GM19351 (cell line): ENCODE measurements around the gene TRPM7.
"Not testable (repeated sequence)": the region's sequence is repeated elsewhere in the genome, so short reads cannot be mapped to it uniquely, and the experiment has no call there.

ENCODE experiments used
- ATAC-seq: cut with Tn5 transposase; IDR thresholded peaks from one replicate; pipeline ENCODE4 v1.9.1; 2021; ENCODE audit warnings: mild to moderate bottlenecking, moderate library complexity; ENCODE audit not compliant: unreplicated experiment

Gene TRPM7

DNA sequence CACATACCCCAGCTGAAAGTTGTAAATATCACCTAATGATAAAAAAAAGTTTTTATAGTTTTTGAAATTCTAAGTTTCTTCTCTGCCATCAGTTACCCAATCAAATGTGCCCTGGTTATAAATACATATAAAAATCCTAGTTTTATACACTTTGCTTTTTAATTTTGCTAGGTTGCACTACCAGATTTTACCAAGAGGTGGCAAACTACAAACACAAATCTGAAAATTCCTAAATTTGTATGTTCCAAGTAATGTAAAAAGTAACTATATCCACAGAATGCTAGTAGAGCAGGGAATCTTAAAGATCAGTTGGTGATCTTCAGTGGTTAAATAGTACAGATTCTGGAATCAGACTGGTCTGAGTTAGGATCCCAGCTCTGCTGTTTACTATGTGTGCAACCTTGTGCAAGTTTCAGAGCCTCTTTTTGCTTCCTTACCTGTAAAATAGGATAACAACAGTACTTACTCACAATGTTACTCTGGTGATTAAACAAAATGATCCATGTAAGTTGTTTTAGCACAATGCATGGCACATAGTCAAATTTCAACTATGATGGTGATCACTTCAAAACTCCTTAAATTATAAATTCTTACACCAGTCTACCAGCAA is 11.0 kb downstream of the TRPM7 start:
- no peak for ATAC-seq

- no peak for ATAC-seq
These were observed 16.5 kb downstream of the TRPM7 start for GRCh38 chr15:50670115-50670514.

DNA sequence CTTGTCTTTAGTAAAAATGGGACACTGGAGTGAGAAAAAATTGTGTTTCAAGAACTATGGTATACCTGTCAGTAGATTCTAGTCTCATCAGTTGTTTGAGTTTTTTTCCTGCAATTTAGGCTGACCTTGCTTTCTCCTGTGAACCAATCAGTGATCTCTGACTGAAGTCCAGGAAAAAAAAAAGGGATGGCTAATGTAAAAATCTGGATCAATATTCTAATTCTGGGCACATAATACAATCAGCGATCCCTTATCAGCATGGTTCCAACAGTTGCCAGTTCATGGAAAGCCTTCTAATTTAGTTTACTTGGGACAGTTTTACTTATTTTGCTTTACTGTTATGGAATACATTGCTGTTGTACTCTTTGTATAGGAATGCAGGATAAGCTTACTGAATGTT is 17.0 kb downstream of the TRPM7 start:
- no peak for ATAC-seq

GRCh38 chr15:50665938-50666337 is 20.7 kb downstream of the TRPM7 start:
- ATAC-seq, result no peak

DNA sequence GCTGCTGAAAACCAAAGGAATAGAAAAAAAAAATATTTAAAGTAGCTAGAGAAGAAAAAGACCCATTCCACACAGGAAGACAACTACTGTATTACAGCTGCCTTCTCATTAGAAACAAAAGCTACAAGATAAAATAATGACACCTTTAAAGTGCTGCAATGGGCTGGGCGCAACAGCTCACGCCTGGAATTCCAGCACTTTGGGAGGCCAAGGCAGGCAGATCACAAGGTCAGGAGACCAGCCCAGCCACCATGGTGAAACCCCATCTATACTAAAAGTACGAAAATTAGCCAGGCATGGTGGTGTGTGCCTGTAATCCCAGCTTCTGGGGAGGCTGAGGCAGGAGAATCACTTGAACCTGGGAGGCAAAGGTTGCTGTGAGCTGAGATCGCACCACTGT is 31.0 kb downstream of the TRPM7 start:
- ATAC-seq, result no peak

GRCh38 chr15:50653156-50653743 is 33.3 kb downstream of the TRPM7 start:
- no peak for ATAC-seq

DNA sequence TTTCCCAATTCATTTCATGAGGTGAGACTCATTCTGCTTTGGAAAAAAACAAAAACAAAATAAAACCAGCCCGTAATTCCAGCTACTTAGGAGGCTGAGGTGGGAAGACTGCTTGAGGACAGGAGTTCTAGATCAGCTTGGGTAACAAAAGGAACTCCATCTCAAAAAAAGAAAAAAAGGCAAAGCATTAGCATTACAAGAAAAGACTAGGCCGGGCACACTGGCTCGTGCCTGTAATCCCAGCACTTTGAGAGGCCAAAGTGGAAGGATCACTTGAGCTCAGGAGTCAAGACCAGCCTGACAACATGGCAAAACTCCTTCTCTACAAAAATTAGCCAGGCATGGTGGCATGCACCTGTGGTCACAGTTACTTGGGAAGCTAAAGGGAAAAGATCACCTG is 33.9 kb downstream of the TRPM7 start:
- ATAC-seq, result no peak

- no peak for ATAC-seq
These were observed 45.3 kb downstream of the TRPM7 start for GRCh38 chr15:50641318-50641717.

GRCh38 chr15:50636146-50636545 is 50.5 kb downstream of the TRPM7 start:
- ATAC-seq, result no peak

- no peak for ATAC-seq
These were observed 52.9 kb downstream of the TRPM7 start for GRCh38 chr15:50633653-50634052.

GRCh38 chr15:50628421-50628820 is 58.2 kb downstream of the TRPM7 start:
- ATAC-seq, result no peak

DNA sequence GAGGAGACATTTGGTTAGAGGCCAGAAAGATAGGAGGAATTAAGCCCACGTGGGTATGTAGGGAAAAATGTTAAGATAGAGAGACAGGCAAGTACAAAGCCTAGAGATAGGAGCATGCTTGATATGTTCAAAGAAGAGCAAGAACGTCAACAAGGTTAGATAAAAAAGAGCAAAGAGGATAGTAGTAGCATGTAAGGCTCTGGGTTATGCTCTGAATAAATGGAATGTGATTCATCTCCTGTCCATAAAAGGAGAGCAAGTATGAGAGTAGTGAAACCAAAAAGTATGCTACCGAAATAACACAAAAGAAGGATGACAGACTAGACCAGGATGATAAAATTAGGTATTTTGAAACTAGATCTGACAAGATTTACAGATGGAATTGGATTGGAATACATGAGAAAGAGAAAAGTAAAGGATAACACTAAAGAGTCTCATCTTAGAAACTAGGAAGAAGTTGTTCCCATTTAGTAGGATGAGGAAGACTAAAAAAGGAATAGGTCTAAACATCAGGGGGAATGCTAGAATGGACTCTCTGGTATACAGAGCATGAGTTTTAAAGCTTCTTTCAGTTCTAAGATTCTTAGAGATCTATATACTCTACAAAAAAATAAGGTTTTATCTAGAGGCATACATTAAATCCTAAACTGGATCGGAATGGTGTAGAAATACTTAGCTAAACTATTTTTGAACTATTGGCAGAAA is 59.1 kb downstream of the TRPM7 start:
- ATAC-seq, result no peak

DNA sequence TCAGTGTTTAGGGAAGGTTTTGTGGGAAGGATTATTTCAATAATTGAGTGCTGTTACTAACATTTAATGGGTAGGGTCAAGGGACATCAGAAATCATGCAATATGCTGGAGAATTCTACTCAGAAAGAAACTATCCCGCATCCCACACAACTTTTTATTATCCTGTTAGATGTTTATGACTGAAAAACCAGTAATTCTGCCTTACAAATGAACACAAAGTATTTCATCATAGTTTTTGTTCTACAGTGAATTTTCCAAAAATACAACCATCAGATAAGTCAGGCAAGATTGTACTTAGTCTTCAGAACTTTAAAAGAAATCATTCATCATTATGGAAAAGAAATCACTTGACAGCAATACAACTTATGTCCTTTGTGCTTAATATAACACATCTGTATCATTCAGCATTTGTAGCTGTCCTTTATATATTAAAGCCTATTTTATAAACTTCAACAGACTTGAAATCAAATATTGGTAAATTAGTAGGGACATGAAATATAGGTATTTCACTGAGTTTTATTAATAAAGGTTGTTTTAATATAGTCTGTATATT is 61.9 kb downstream of the TRPM7 start:
- no peak for ATAC-seq

DNA sequence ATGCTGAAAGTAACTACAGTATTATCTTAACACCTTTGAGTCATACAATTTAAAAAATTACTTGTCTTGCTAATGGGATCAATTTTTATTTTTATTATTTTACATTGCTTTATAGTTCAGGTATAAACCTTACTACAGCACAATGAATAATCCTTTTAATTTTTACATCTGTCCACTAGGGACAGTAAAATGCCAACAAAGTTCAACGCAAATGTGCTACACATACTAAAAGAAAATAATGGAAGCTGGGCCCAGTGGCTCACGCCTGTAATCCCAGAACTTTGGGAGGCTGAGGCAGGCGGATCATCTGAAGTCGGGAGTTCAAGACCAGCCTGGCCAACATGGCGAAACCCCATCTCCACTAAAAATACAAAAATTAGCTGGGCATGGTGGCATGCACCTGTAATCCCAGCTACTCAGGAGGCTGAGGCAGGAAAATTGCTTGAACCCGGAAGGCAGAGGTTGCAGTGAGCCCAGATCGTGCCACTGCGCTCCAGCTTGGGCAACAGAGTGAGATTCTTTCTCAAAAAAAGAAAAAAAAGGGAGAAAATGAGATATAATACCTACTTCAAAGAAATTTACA is 64.1 kb downstream of the TRPM7 start:
- not testable (repeated sequence) for ATAC-seq

DNA sequence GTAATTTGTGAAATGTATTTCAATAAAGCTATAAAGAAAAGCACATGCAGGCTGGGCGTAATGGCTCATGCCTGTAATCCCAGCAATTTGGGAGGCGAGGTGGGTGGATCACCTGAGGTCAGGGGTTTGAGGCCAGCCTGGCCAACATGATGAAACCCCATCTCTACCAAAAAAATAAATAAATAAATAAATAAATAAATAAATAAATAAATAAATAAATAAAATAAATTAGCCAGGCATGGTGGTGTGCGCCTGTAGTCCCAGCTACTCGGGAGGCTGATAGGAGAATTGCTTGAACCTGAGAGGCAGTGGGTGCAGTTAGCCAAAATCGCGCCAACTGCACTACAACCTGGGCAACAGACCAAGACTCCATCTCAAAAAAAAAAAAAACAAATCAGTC is 69.6 kb downstream of the TRPM7 start:
- ATAC-seq, result not testable (repeated sequence)

DNA sequence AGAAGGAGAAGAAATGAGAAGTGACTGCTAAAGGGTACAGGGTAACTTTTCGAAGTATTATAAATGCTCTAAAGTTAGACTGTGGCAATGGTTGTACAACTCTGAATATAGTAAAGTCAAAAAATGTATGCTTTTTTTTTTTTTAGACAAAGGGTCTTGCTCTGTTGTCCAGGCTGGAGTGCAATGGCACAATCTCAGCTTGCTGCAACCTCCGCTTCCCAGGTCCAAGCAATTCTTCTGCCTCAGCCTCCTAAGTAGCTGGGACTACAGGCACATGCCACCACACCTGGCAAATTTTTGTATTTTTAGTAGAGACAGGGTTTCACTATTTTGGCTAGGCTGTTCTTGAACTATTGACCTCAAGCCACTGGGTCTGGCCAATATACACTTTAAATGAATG is 70.0 kb downstream of the TRPM7 start:
- not testable (repeated sequence) for ATAC-seq

- ATAC-seq, result no peak
These were observed 73.0 kb downstream of the TRPM7 start for GRCh38 chr15:50613600-50613999.

GRCh38 chr15:50607129-50607528 is 79.5 kb downstream of the TRPM7 start:
- ATAC-seq, result no peak

DNA sequence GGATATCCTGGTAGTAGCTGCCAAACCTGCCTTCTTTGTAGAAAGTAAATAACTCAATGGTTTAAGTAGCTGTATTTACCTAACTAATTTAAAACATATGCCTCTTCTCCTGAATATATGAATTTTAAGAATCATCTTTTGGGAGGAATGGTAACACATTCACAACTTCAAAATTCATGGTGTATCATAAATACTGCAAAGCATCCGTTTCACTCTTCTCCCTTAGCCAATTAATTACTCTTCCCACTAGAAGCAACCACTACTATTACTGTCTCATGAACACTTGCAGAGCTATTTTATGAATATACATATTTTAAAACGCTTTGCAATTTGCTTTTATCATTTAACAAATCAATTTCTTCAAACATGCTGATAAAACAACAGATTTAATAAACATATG is 81.1 kb downstream of the TRPM7 start:
- ATAC-seq, result no peak

GRCh38 chr15:50602028-50602427 is 84.6 kb downstream of the TRPM7 start:
- not testable (repeated sequence) for ATAC-seq

DNA sequence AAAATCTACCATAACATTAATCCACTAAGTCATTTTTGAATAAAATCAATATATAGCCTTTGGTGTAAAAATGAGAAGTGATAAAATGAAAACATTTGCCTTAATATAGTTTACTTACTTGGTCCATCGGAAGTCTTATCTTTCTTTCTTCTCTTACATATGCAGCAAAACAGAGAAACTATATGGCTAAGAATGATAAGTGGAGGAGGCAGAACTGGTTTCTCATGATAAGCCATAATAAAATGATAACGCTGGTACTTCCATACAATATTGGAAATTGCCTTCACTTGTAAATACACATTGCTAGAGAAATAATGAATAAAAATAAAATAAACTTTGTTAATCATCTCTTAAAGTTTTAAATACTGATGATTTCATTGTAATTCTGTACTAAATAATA is 92.3 kb downstream of the TRPM7 start:
- ATAC-seq, result no peak

GRCh38 chr15:50593761-50594160 is 92.8 kb downstream of the TRPM7 start:
- ATAC-seq, result no peak
